Type B pancreatic cell (in vitro differentiated cells): ENCODE results near the gene AFAP1. TPM values are rescaled to one million over a fixed set of nuclear protein-coding genes. Genes with fewer than 3 reads are reported as not detected.

Source experiments
- DNase-seq: peaks from one replicate; pipeline ENCODE4 v3.0.0; 2021; ENCODE audit warnings: mixed read lengths; ENCODE audit not compliant: unreplicated experiment; ENCODE audit errors: extremely low spot score
- H3K27ac Mint-ChIP-seq: 2 replicates; pipeline ENCODE4 v1.8.0; 2021; ENCODE audit warnings: mild to moderate bottlenecking, mixed read lengths
- H3K27me3 Mint-ChIP-seq: 2 replicates; pipeline ENCODE4 v1.8.0; 2021; ENCODE audit warnings: mixed read lengths
- H3K36me3 Mint-ChIP-seq: 2 replicates; pipeline ENCODE4 v1.8.0; 2021; ENCODE audit warnings: mixed read lengths
- H3K4me1 Mint-ChIP-seq: one replicate; pipeline ENCODE4 v1.8.0; 2021; ENCODE audit warnings: mixed read lengths; ENCODE audit not compliant: unreplicated experiment
- H3K4me3 Mint-ChIP-seq: 2 replicates; pipeline ENCODE4 v1.8.0; 2021; ENCODE audit warnings: mild to moderate bottlenecking, mixed read lengths
- H3K9me3 Mint-ChIP-seq: 2 replicates; pipeline ENCODE4 v1.8.0; 2021; ENCODE audit warnings: mixed read lengths
- total RNA-seq: library from RNA; stranded (reverse); gene quantifications from 2 replicates; pipeline ENCODE4 v1.2.1, GENCODE V29; 2021; ENCODE audit warnings: low replicate concordance
- TF ChIP-seq, protein P1 (sequence below): fragments of 200-600 bp; sonication (generic); conservative IDR thresholded peaks from 2 replicates; pipeline ENCODE4 v1.5.0; 2021; ENCODE audit warnings: antibody characterized with exemption, mild to moderate bottlenecking

Gene AFAP1
- total RNA-seq, 1 donor from 2014 or later, result 36.6 TPM

DNA sequence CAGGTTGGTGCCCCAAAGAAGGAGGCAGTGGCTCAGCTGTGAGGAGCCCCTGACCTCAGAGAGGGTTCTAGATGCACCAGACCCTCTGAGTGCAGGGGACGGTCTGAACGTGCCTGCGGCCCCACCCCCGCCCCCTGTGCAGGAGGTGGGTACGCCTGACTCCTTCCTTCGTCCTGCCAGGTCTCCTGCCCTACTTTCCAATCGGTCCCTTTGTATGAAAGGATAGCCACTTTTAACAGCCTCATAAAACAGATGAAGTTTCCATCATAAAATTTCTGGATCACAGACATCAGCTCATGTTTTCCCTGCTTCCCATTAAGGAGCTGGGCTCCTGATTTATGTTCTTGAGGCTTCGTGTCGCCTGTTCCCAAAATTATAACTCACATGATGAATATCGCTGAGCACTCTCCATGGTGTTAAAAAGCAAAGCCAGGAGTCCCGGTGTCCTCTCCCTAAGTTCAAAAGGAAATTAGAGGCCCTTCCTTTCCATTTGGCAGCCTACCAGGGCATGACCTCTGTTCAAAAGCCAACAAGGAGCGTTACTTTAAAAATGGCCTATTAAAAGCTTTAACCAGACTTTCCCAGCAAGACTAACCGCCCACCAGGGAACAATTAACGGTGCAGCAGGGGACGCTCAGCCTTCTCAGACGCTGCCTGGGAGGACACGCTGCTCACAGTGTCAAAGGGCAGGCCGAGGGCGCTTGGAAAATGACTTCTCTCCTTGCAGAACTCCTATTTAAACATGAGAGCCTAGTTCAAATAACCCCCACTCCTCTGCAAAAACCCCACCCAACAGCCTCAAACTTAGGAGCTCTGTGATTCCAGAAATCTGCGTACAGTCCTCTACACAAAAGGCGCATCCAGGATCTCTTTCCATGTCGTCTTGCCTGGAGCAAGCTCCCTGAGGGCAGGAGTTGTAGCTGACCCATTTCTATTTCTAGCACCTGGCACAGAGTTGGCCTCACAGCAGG, 181.9 kb downstream of the AFAP1 start:
- Mint-ChIP-seq H3K4me1 (peaks cover 30% of the 10 kb centered on the region), H3K27ac (peak overlapping the region; percentile 51), H3K27me3 (no peaks in the 10 kb centered on the region), H3K9me3 (no peaks in the 10 kb centered on the region), H3K4me3 (peak overlapping the region; percentile 36), H3K36me3 (no peaks in the 10 kb centered on the region)
- TF ChIP-seq, protein P1, sequence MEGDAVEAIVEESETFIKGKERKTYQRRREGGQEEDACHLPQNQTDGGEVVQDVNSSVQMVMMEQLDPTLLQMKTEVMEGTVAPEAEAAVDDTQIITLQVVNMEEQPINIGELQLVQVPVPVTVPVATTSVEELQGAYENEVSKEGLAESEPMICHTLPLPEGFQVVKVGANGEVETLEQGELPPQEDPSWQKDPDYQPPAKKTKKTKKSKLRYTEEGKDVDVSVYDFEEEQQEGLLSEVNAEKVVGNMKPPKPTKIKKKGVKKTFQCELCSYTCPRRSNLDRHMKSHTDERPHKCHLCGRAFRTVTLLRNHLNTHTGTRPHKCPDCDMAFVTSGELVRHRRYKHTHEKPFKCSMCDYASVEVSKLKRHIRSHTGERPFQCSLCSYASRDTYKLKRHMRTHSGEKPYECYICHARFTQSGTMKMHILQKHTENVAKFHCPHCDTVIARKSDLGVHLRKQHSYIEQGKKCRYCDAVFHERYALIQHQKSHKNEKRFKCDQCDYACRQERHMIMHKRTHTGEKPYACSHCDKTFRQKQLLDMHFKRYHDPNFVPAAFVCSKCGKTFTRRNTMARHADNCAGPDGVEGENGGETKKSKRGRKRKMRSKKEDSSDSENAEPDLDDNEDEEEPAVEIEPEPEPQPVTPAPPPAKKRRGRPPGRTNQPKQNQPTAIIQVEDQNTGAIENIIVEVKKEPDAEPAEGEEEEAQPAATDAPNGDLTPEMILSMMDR, result no peak
- DNase-seq, result no peak

DNA sequence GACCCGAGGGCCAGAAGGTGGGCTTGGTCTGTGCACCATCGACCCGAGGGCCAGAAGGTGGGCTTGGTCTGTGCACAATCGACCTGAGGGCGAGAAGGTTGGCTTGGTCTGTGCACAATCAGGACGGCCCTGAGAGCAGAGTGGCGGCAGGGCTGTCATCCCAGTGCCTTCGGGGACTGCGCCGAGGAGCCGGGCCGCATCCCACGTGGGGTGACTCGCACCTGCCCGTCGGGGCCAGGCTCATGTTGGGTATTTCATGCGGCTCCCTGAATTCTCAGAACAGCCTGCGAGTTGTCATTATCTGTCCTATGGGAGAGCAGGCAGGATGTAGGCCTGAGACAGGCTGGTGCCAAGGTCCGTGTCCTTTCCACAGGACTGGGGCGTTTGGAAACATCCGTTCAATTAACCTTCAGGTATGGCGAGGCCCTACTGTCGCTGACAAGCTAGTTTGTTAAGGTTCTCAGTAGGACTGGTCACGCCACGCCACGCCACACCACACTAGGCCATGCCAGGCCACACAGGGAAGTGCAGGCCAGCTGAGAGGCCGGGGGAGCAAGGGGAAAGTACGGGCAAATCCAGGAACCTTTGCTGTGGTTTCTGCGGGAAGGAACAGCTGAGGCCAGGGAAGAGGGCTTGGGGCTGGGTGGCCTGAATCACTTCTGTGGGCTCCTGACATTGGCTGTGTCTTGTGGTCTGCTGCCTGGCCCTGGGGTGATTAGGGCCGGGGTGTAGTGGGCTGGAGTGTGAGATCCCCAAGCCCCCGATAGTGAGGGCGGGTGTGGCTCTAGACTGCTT, 182.9 kb downstream of the AFAP1 start:
- H3K9me3 Mint-ChIP-seq, result no peaks in the 10 kb centered on the region
- H3K36me3 Mint-ChIP-seq, result no peaks in the 10 kb centered on the region
- no peaks in the 10 kb centered on the region for H3K27me3 Mint-ChIP-seq
- no peak for DNase-seq
- TF ChIP-seq, protein P1, result no peak
- peaks cover 26% of the 10 kb centered on the region for H3K4me1 Mint-ChIP-seq
- no peak overlapping the region for H3K4me3 Mint-ChIP-seq
- H3K27ac Mint-ChIP-seq, result peak overlapping the region; percentile 51

DNA sequence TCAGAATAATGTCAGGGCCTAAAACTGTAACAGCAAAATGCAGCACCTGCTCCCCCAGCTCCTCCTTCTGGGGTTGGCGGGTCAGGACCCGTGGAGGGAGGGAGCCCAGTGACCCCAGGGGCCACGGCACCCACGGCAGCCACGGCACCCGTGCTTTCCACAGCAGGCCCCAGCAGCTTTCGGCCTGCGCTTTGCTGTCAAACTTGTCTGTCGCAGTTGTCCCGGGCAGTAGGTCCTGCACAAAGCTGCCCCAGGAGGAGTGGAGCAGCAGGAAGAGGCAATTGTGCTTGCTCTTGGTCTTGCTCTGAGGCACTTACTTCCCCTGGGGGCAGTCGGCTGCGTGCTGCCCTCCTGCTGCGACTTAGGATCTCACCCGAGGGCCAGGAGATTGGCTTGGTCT, 183.6 kb downstream of the AFAP1 start:
- TF ChIP-seq, protein P1, result no peak
- H3K27me3 Mint-ChIP-seq, result no peaks in the 10 kb centered on the region

DNA sequence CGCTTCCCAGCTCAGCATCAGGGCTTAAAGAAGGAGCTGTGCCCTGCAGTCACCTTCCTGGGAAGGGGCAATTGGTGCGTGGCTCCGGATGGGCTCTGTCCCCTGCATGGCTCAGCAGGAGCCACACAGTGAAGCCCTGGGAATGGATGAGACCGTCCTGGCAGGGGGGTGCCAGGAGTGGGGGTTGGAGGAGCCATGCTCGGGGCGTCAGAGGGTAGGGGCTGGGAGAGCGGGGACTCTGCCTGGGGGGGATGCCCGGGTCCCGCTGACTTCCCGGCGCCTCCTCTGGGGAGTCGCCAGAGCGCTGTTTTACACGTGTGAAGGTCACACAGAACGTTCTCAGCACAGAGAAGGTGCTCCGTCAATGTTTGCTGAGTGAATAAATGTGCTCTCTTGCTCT, 184.1 kb downstream of the AFAP1 start:
- DNase-seq, result no peak
- H3K4me1 Mint-ChIP-seq, result peaks cover 25% of the 10 kb centered on the region
- TF ChIP-seq, protein P1, result no peak
- no peaks in the 10 kb centered on the region for H3K9me3 Mint-ChIP-seq
- H3K27me3 Mint-ChIP-seq, result no peaks in the 10 kb centered on the region
- no peak overlapping the region for H3K4me3 Mint-ChIP-seq
- no peaks in the 10 kb centered on the region for H3K36me3 Mint-ChIP-seq
- H3K27ac Mint-ChIP-seq, result no peak overlapping the region

More for the DNA sequence above, 183.6 kb downstream of the AFAP1 start:
- H3K4me1 Mint-ChIP-seq, result peaks cover 22% of the 10 kb centered on the region
- no peak for DNase-seq
- H3K4me3 Mint-ChIP-seq, result no peak overlapping the region
- H3K36me3 Mint-ChIP-seq, result no peaks in the 10 kb centered on the region
- no peaks in the 10 kb centered on the region for H3K9me3 Mint-ChIP-seq
- H3K27ac Mint-ChIP-seq, result no peak overlapping the region

DNA sequence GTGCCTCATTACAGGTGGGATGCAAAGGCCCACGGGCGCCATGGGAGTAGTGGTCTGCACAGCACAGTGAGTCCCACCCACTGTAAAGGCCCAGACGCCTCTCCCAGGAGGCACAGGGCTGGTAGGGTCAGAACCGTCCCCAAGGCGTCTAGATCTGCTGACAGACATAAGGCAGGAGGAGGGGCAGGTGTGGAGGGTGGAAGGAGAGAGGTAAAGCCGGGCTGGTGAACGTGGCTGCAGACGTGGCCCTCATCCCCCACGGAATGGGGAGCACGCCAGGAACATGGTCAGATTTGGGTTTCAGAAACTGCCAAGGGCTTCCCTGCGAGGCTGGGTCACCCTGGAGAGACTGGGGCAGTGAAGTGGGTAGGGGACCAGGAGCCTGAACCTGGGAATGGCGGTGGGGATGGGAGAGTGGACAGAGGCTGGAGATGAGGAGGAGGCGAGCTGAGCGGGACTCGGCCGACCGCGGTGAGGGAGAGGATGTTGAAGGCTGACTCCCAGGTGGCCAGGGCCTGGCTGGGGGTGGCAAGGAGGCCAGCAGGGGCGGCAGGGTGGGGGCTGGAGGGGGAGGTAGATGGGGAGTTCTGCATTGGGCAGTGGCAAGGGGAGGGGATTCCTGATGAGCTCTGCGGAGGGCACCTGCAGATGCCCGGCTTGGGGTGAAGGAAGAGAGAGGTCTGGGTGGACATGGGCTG, 184.9 kb downstream of the AFAP1 start:
- TF ChIP-seq, protein P1, result no peak
- no peaks in the 10 kb centered on the region for H3K9me3 Mint-ChIP-seq
- H3K27ac Mint-ChIP-seq, result no peak overlapping the region
- H3K27me3 Mint-ChIP-seq, result no peaks in the 10 kb centered on the region
- H3K4me3 Mint-ChIP-seq, result no peak overlapping the region
- no peaks in the 10 kb centered on the region for H3K36me3 Mint-ChIP-seq
- DNase-seq, result no peak
- peaks cover 34% of the 10 kb centered on the region for H3K4me1 Mint-ChIP-seq
